GM12872 (cell line): ENCODE data around the gene NABP2.

Experiments
- TF ChIP-seq, protein P1 (sequence below): IDR thresholded peaks from 3 replicates; pipeline ENCODE4 v1.5.1; 2011; ENCODE audit warnings: low read depth, mild to moderate bottlenecking, low read length, moderate library complexity; ENCODE audit not compliant: insufficient read depth

NABP2 gene

DNA sequence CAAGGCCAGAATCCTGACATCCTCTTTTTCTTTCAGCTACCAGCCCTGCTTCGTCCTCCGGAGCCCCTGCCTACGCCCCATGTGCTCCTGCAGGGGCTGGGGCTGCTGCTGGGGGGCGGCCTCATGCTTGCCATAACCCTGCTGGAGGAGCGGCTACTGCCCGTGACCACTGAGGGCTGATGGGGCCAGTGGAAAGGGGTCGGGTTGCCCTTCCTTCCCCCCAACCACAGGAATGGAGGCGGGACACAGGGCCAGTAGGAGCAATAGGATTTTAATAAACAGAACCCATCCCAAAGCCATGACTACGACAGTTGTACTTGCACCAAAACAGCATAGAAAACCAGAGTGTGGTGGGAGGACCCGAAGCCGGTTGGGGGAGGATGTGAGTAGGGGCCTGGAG lies 13.4 kb downstream of the NABP2 start:
- TF ChIP-seq, protein P1, sequence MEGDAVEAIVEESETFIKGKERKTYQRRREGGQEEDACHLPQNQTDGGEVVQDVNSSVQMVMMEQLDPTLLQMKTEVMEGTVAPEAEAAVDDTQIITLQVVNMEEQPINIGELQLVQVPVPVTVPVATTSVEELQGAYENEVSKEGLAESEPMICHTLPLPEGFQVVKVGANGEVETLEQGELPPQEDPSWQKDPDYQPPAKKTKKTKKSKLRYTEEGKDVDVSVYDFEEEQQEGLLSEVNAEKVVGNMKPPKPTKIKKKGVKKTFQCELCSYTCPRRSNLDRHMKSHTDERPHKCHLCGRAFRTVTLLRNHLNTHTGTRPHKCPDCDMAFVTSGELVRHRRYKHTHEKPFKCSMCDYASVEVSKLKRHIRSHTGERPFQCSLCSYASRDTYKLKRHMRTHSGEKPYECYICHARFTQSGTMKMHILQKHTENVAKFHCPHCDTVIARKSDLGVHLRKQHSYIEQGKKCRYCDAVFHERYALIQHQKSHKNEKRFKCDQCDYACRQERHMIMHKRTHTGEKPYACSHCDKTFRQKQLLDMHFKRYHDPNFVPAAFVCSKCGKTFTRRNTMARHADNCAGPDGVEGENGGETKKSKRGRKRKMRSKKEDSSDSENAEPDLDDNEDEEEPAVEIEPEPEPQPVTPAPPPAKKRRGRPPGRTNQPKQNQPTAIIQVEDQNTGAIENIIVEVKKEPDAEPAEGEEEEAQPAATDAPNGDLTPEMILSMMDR, result no peak

DNA sequence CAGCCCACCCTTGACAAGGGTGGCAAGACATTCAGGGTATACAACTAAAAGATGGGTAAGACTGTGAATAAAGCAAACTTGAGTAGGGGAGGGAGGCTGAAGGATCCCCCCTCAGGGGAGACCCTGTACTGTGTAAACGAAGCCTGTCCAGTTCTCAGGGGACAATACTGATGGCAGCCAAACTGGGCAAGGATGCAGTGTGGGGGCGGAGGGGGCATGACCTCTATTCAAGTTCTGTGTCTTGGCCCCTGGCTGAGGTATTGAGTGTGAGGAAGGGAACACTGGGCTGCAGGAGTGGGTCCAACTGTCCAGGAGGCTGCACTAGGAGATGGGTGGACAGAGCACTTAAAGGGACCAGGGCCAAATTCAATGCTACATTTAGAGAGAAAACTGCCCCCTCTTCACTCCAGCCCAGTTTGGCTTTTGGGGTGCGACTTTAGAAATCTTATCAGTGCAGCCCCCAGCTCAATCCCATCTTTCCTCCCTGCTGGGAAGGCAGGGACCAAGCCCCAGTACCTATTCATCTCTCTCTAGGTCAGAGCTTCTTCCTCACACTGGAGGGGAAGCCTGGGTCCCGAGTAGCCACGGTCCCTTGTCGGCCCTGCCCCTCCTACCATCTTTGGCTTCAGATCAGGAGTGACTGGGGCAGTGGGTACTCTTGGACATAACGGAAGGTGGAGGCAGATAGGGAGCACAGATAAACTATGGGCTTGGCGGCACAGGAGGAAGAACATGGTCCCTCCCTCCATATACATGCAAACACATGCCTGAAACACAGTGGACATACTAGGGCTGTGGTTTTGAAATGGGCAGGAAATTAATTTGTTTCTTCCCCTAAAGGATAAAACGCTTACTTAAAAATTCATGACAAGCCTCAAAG lies 17.5 kb downstream of the NABP2 start:
- TF ChIP-seq, protein P1, result no peak

DNA sequence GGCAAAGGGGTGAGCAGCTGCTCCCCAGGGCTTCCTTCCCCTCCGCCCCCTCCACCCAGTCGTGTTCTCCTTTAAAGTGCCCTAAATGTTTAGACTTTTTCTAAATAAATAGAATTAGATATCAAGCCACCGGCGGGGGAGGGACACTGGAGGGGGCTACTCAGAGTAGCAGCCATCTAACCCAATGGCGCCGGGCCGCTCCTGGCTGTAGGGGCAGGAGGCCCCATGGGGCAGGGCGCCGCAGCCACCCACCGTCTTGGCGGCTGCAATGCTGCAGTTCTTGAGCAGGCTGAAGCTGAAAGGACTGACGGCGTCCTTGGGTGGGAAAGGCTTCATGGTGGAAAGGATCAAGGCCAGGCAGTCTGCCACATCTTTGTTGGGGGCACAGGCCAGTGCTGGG lies 18.8 kb downstream of the NABP2 start:
- TF ChIP-seq, protein P1, result no peak

DNA sequence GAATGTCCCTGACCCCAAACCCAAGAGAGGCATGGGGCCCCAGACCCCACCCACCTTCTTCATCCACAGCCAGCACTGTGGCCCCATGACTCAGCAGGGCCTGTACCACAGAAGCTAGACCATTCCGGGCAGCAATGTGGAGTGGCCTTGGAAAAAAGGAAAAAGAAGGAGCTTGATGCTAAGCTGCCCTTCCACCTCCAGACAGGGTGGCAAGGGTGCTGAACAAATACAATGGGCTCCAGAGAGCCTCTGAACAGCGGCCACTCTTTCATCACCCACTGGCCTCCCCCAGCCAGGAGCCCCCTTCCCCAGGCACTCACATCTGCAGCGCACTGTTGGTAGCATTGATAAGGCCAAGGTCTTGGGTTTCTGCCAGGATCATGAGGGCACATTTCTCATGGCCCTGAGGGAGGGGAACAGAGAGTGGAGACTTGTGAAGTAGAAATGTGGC lies 19.6 kb downstream of the NABP2 start:
- TF ChIP-seq, protein P1, result no peak

DNA sequence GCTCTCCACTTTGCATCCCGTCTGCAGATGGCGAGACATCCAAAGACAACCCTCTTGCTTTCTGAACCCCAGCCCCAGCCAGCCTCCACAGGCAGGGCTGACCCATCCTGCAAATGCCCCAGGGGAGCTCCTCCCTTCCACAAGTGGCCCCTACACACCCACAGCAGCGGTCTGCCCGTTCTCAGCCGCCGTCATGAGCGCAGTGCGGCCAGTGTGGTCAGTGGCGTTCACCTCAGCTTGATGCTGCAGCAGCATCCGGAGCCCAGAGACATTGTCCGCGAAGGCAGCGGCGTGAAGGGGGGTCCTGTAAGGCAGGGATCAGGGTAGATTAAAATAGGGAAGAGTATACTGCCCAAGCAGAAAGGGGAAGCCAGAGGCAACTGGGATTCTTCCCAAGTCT lies 20.4 kb downstream of the NABP2 start:
- TF ChIP-seq, protein P1, result no peak

DNA sequence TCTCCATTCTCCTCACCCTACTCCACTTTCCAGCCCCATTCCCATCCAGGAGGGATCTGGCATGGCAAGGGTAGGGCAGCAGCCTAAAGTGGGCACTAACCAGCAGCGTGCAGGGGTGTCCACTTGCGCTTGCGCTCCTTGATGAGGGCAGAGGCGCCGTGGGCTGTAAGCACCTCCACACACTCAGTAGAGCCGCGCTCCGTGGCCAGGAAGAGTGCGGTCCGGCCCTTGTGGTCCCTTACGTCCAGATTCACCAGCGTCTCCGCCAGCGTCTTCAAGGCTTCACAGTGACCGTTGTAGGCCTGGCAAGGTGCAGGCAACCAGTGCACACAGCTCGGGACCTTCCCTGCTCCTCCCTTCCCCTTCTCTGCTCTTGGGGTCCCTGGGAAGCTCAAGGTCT lies 23.8 kb downstream of the NABP2 start:
- TF ChIP-seq, protein P1, result no peak

DNA sequence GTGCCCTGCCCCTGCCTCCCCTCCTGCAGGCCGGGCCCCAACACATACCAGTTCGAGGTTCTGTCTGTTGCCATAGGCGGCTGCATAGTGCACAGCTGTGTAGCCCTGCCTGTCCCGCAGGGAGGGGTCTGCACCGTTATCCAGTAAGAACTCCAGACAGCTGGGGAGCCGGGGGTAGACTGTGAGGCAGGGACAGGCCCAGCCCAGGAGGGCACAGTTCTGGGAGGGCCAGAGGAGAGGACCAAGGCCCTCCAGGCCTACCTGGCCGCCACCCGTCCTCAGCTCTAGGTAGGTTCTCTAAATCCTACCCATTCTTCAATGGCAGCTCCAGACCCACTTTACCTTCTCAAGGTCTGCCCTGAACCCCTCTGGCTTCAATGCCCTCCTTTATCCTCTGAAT lies 24.6 kb downstream of the NABP2 start:
- TF ChIP-seq, protein P1, result no peak
